GM18873 (cell line): Measurements from ENCODE around the gene DTD1.

Experiments used
- ATAC-seq: cut with Tn5 transposase; IDR thresholded peaks from one replicate; pipeline ENCODE4 v1.9.1; 2021; ENCODE audit warnings: mild to moderate bottlenecking, moderate library complexity, moderate number of reproducible peaks; ENCODE audit not compliant: unreplicated experiment, low FRiP score

Gene DTD1

GRCh38 chr20:18698735-18699380 is 111.0 kb downstream of the DTD1 start:
- ATAC-seq, result no peak

GRCh38 chr20:18701969-18702368 is 114.1 kb downstream of the DTD1 start:
- no peak for ATAC-seq

GRCh38 chr20:18702736-18703135 is 114.9 kb downstream of the DTD1 start:
- ATAC-seq, result no peak

GRCh38 chr20:18705490-18705889 is 117.6 kb downstream of the DTD1 start:
- ATAC-seq, result no peak

GRCh38 chr20:18705910-18706309 is 118.1 kb downstream of the DTD1 start:
- ATAC-seq, result no peak

- ATAC-seq, result no peak
Measured at GRCh38 chr20:18712131-18712530, 124.3 kb downstream of the DTD1 start.

GRCh38 chr20:18712882-18713281 is 125.0 kb downstream of the DTD1 start:
- no peak for ATAC-seq

- no peak for ATAC-seq
Measured at GRCh38 chr20:18715564-18715963, 127.7 kb downstream of the DTD1 start.

GRCh38 chr20:18717062-18717461 is 129.2 kb downstream of the DTD1 start:
- no peak for ATAC-seq

- no peak for ATAC-seq
Measured at GRCh38 chr20:18718129-18718528, 130.3 kb downstream of the DTD1 start.

- ATAC-seq, result no peak
Measured at GRCh38 chr20:18719426-18719825, 131.6 kb downstream of the DTD1 start.

GRCh38 chr20:18721551-18722115 is 133.8 kb downstream of the DTD1 start:
- ATAC-seq, result no peak

- no peak for ATAC-seq
Measured at GRCh38 chr20:18722371-18722770, 134.5 kb downstream of the DTD1 start.

- ATAC-seq, result no peak
Measured at GRCh38 chr20:18724077-18724476, 136.2 kb downstream of the DTD1 start.

- ATAC-seq, result no peak
Measured at GRCh38 chr20:18724788-18725464, 137.1 kb downstream of the DTD1 start.

- ATAC-seq, result no peak
Measured at GRCh38 chr20:18727032-18727508, 139.2 kb downstream of the DTD1 start.

- ATAC-seq, result peak; percentile 94
Measured at GRCh38 chr20:18728165-18728869, 140.5 kb downstream of the DTD1 start.

- ATAC-seq, result peak; percentile 30
Measured at GRCh38 chr20:18728870-18729224, 141.0 kb downstream of the DTD1 start.

GRCh38 chr20:18729231-18729825 is 141.5 kb downstream of the DTD1 start:
- ATAC-seq, result no peak

GRCh38 chr20:18731940-18732339 is 144.1 kb downstream of the DTD1 start:
- ATAC-seq, result no peak
